ENCODE measurements around the gene CDK6. TPM values are rescaled to one million over a fixed set of nuclear protein-coding genes. Genes with fewer than 3 reads are reported as not detected.

CDK6 gene
- total and polyA plus RNA-seq, 10 of the 15 experiments (the other 5 are each of a cell fraction or from before 2014, with no cell fraction given) = 8.0 to 118 (median 45.8) TPM

DNA sequence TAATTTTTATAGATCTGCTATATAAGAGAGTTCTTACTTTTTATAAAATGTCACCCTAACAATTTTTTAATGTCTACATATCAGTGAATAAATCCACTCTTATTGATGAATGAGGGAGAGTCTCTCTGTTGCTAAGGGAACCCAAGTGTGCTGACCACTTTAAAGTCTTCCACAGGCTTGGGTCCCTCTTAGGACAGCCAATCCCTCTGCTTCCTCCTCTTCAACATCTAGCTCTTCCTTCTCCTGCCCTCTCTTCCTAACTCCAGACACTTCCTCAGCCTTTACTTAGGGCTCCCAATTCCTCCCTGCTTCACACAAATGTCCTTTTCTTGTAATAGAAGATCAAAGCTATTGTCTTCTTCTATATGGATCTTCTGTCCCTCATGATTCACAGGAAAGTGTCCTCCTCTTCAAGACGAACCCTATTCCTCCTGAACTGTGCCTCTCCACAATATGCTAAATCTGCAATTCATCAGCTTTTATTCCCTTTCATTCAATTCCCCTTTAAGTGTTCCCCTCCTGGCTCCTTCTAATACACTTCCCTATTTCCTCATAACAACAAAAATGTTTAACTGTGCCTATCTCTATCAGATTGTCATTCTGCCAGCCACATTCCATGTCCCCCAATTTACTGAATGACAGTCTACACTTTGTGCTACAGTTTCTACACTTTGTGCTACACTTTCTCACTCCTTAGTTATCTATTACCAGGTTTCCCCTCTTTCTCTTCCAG, 37.7 kb downstream of the CDK6 start (continued):
- TF ChIP-seq, protein P1, sequence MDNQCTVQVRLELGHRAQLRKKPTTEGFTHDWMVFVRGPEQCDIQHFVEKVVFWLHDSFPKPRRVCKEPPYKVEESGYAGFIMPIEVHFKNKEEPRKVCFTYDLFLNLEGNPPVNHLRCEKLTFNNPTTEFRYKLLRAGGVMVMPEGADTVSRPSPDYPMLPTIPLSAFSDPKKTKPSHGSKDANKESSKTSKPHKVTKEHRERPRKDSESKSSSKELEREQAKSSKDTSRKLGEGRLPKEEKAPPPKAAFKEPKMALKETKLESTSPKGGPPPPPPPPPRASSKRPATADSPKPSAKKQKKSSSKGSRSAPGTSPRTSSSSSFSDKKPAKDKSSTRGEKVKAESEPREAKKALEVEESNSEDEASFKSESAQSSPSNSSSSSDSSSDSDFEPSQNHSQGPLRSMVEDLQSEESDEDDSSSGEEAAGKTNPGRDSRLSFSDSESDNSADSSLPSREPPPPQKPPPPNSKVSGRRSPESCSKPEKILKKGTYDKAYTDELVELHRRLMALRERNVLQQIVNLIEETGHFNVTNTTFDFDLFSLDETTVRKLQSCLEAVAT (IDR thresholded peaks at IDR 0.05) = no peak
- TF ChIP-seq, protein P2, sequence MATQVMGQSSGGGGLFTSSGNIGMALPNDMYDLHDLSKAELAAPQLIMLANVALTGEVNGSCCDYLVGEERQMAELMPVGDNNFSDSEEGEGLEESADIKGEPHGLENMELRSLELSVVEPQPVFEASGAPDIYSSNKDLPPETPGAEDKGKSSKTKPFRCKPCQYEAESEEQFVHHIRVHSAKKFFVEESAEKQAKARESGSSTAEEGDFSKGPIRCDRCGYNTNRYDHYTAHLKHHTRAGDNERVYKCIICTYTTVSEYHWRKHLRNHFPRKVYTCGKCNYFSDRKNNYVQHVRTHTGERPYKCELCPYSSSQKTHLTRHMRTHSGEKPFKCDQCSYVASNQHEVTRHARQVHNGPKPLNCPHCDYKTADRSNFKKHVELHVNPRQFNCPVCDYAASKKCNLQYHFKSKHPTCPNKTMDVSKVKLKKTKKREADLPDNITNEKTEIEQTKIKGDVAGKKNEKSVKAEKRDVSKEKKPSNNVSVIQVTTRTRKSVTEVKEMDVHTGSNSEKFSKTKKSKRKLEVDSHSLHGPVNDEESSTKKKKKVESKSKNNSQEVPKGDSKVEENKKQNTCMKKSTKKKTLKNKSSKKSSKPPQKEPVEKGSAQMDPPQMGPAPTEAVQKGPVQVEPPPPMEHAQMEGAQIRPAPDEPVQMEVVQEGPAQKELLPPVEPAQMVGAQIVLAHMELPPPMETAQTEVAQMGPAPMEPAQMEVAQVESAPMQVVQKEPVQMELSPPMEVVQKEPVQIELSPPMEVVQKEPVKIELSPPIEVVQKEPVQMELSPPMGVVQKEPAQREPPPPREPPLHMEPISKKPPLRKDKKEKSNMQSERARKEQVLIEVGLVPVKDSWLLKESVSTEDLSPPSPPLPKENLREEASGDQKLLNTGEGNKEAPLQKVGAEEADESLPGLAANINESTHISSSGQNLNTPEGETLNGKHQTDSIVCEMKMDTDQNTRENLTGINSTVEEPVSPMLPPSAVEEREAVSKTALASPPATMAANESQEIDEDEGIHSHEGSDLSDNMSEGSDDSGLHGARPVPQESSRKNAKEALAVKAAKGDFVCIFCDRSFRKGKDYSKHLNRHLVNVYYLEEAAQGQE (IDR thresholded peaks at IDR 0.05; ENCODE audit: low read depth, low read length) = no peak
- TF ChIP-seq SUPT20H (IDR thresholded peaks at IDR 0.05; ENCODE audit: borderline replicate concordance, control insufficient read depth, low read depth, low read length) (no peak), ZZZ3 (IDR thresholded peaks at IDR 0.05; ENCODE audit: control insufficient read depth, insufficient read length, low read depth) (no peak)
- TF ChIP-seq, protein P3, sequence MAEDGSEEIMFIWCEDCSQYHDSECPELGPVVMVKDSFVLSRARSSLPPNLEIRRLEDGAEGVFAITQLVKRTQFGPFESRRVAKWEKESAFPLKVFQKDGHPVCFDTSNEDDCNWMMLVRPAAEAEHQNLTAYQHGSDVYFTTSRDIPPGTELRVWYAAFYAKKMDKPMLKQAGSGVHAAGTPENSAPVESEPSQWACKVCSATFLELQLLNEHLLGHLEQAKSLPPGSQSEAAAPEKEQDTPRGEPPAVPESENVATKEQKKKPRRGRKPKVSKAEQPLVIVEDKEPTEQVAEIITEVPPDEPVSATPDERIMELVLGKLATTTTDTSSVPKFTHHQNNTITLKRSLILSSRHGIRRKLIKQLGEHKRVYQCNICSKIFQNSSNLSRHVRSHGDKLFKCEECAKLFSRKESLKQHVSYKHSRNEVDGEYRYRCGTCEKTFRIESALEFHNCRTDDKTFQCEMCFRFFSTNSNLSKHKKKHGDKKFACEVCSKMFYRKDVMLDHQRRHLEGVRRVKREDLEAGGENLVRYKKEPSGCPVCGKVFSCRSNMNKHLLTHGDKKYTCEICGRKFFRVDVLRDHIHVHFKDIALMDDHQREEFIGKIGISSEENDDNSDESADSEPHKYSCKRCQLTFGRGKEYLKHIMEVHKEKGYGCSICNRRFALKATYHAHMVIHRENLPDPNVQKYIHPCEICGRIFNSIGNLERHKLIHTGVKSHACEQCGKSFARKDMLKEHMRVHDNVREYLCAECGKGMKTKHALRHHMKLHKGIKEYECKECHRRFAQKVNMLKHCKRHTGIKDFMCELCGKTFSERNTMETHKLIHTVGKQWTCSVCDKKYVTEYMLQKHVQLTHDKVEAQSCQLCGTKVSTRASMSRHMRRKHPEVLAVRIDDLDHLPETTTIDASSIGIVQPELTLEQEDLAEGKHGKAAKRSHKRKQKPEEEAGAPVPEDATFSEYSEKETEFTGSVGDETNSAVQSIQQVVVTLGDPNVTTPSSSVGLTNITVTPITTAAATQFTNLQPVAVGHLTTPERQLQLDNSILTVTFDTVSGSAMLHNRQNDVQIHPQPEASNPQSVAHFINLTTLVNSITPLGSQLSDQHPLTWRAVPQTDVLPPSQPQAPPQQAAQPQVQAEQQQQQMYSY (CRISPR knock-in tag; IDR thresholded peaks at IDR 0.05) = no peak

All from GM12878 (cell line).